ENCODE measurements around the gene CCDC68.

CCDC68 gene

GRCh38 chr18:54916507-54916906 lies 42.8 kb downstream of the CCDC68 start:
- no peak for DNase-seq

GRCh38 chr18:54914816-54915215 lies 44.4 kb downstream of the CCDC68 start:
- no peak for DNase-seq

GRCh38 chr18:54911551-54911950 lies 47.7 kb downstream of the CCDC68 start:
- DNase-seq, result no peak

GRCh38 chr18:54910161-54910919 lies 48.9 kb downstream of the CCDC68 start:
- DNase-seq, result no peak

- no peak for DNase-seq
Measured at GRCh38 chr18:54909538-54909937, 49.7 kb downstream of the CCDC68 start.

GRCh38 chr18:54906331-54907185 lies 52.7 kb downstream of the CCDC68 start:
- DNase-seq, result no peak

GRCh38 chr18:54905629-54906028 lies 53.6 kb downstream of the CCDC68 start:
- no peak for DNase-seq

- DNase-seq, result no peak
Measured at GRCh38 chr18:54904581-54904980, 54.7 kb downstream of the CCDC68 start.

GRCh38 chr18:54900290-54900689 lies 59.0 kb downstream of the CCDC68 start:
- DNase-seq, result no peak

GRCh38 chr18:54899500-54899899 lies 59.8 kb downstream of the CCDC68 start:
- no peak for DNase-seq

GRCh38 chr18:54888933-54889332 lies 70.3 kb downstream of the CCDC68 start:
- no peak for DNase-seq

GRCh38 chr18:54888378-54888777 lies 70.9 kb downstream of the CCDC68 start:
- no peak for DNase-seq

GRCh38 chr18:54883816-54884604 lies 75.3 kb downstream of the CCDC68 start:
- DNase-seq, result no peak

- DNase-seq, result no peak
Measured at GRCh38 chr18:54882318-54882717, 76.9 kb downstream of the CCDC68 start.

- DNase-seq, result no peak
Measured at GRCh38 chr18:54881229-54881768, 78.0 kb downstream of the CCDC68 start.

GRCh38 chr18:54880395-54881105 lies 78.7 kb downstream of the CCDC68 start:
- no peak for DNase-seq

GRCh38 chr18:54879691-54880090 lies 79.6 kb downstream of the CCDC68 start:
- DNase-seq, result no peak

GRCh38 chr18:54878659-54879358 lies 80.5 kb downstream of the CCDC68 start:
- DNase-seq, result no peak

GRCh38 chr18:54878159-54878622 lies 81.1 kb downstream of the CCDC68 start:
- no peak for DNase-seq

- DNase-seq, result no peak
Measured at GRCh38 chr18:54877076-54877475, 82.2 kb downstream of the CCDC68 start.

GRCh38 chr18:54875063-54875462 lies 84.2 kb downstream of the CCDC68 start:
- no peak for DNase-seq

Measured in C1 segment of cervical spinal cord (tissue), 14 donors.